IgD-negative memory B cell (primary cell): ENCODE measurements around the gene UST. TPM values are rescaled to one million over a fixed set of nuclear protein-coding genes. Genes with fewer than 3 reads are reported as not detected.
A peak's percentile ranks its signal among the peaks of the same experiment; 100 is the strongest.
"Not testable (repeated sequence)": the region's sequence is repeated elsewhere in the genome, so short reads cannot be mapped to it uniquely, and the experiment has no call there.

Experiments
- H3K27ac Mint-ChIP-seq, 3 donors: one replicate each; pipeline ENCODE4 v1.8.0; 2020 to 2022; ENCODE audit warnings: mild to moderate bottlenecking in 3 of 3, mixed read lengths in 3 of 3, moderate library complexity in 1 of 3
- H3K27me3 Mint-ChIP-seq: one replicate; pipeline ENCODE4 v1.8.0; 2021; ENCODE audit warnings: mixed read lengths
- H3K36me3 Mint-ChIP-seq: one replicate; pipeline ENCODE4 v1.8.0; 2020; ENCODE audit warnings: mild to moderate bottlenecking, mixed read lengths
- H3K4me1 Mint-ChIP-seq, 3 donors: one replicate each; pipeline ENCODE4 v1.8.0; 2020 to 2022; ENCODE audit warnings: mixed read lengths in 3 of 3, mild to moderate bottlenecking in 1 of 3
- H3K4me3 Mint-ChIP-seq, 4 donors: one replicate each; pipeline ENCODE4 v1.8.0; 2020 to 2022; ENCODE audit warnings: mild to moderate bottlenecking in 4 of 4, mixed read lengths in 4 of 4, moderate library complexity in 3 of 4
- H3K9me3 Mint-ChIP-seq, 3 donors: one replicate each; pipeline ENCODE4 v1.8.0; 2020 to 2021; ENCODE audit warnings: mixed read lengths in 3 of 3, mild to moderate bottlenecking in 1 of 3
- polyA plus RNA-seq: library from polyadenylated mRNA; unstranded; fragments of 300-500 nt; fragmentation: Illumina TruSeq; gene quantifications from one replicate; pipeline ENCODE4 v1.2.3, GENCODE V29; 2021

The UST gene
- polyA plus RNA-seq, 1 donor from 2014 or later = 1.3 TPM

GRCh38 chr6:148935705-148936435 lies 189.0 kb downstream of the UST start:
- Mint-ChIP-seq H3K4me1 (peaks cover 9 to 19% (median 11%) of the 10 kb centered on the region in 3 donors), H3K27me3 (no peaks in the 10 kb centered on the region), H3K27ac (no peak overlapping the region), H3K4me3 (no peak overlapping the region), H3K9me3 (no peaks in the 10 kb centered on the region), H3K36me3 (no peaks in the 10 kb centered on the region)

- no peak overlapping the region for H3K27ac Mint-ChIP-seq
- no peak overlapping the region for H3K4me3 Mint-ChIP-seq
- peaks cover 7 to 14% (median 10%) of the 10 kb centered on the region in 3 donors for H3K4me1 Mint-ChIP-seq
- H3K27me3 Mint-ChIP-seq = no peaks in the 10 kb centered on the region
- H3K36me3 Mint-ChIP-seq = peaks cover 3% of the 10 kb centered on the region
- no peaks in the 10 kb centered on the region for H3K9me3 Mint-ChIP-seq
Observed at GRCh38 chr6:148943451-148943850, 196.6 kb downstream of the UST start.

- Mint-ChIP-seq H3K4me3 (no peak overlapping the region), H3K27ac (no peak overlapping the region), H3K36me3 (peaks cover 3% of the 10 kb centered on the region), H3K9me3 (no peaks in the 10 kb centered on the region), H3K4me1 (peaks cover 7 to 14% (median 7%) of the 10 kb centered on the region in 3 donors), H3K27me3 (no peaks in the 10 kb centered on the region)
Observed at GRCh38 chr6:148944608-148945007, 197.8 kb downstream of the UST start.

GRCh38 chr6:148945301-148946021 lies 198.6 kb downstream of the UST start:
- Mint-ChIP-seq H3K9me3 (no peaks in the 10 kb centered on the region), H3K4me3 (no peak overlapping the region), H3K36me3 (peaks cover 3% of the 10 kb centered on the region), H3K27me3 (no peaks in the 10 kb centered on the region), H3K27ac (peak overlapping the region in 2 of 3 donors; percentile 27 to 32), H3K4me1 (peaks cover 7 to 14% (median 7%) of the 10 kb centered on the region in 3 donors)

GRCh38 chr6:148947621-148948444 lies 201.0 kb downstream of the UST start:
- H3K27me3 Mint-ChIP-seq = no peaks in the 10 kb centered on the region
- H3K9me3 Mint-ChIP-seq = no peaks in the 10 kb centered on the region
- peak overlapping the region in 1 of 4 donors; percentile 47 for H3K4me3 Mint-ChIP-seq
- peaks cover 5 to 14% (median 7%) of the 10 kb centered on the region in 3 donors for H3K4me1 Mint-ChIP-seq
- H3K27ac Mint-ChIP-seq = no peak overlapping the region
- H3K36me3 Mint-ChIP-seq = no peaks in the 10 kb centered on the region

- no peak overlapping the region for H3K27ac Mint-ChIP-seq
- H3K9me3 Mint-ChIP-seq = no peaks in the 10 kb centered on the region
- H3K4me1 Mint-ChIP-seq = peaks cover 0 to 4% (median 2%) of the 10 kb centered on the region in 3 donors
- H3K4me3 Mint-ChIP-seq = no peak overlapping the region
- no peaks in the 10 kb centered on the region for H3K27me3 Mint-ChIP-seq
- peaks cover 10% of the 10 kb centered on the region for H3K36me3 Mint-ChIP-seq
Observed at GRCh38 chr6:148951662-148952061, 204.8 kb downstream of the UST start.

- Mint-ChIP-seq H3K4me3 (no peak overlapping the region), H3K9me3 (no peaks in the 10 kb centered on the region), H3K36me3 (peaks cover 15% of the 10 kb centered on the region), H3K27ac (no peak overlapping the region), H3K4me1 (peaks cover 0 to 4% (median 2%) of the 10 kb centered on the region in 3 donors), H3K27me3 (no peaks in the 10 kb centered on the region)
Observed at GRCh38 chr6:148952147-148953035, 205.6 kb downstream of the UST start.

- peaks cover 0 to 5% (median 3%) of the 10 kb centered on the region in 3 donors for H3K4me1 Mint-ChIP-seq
- no peaks in the 10 kb centered on the region for H3K27me3 Mint-ChIP-seq
- no peak overlapping the region for H3K27ac Mint-ChIP-seq
- H3K36me3 Mint-ChIP-seq = peaks cover 15% of the 10 kb centered on the region
- no peaks in the 10 kb centered on the region for H3K9me3 Mint-ChIP-seq
- no peak overlapping the region for H3K4me3 Mint-ChIP-seq
Observed at GRCh38 chr6:148954461-148954860, 207.6 kb downstream of the UST start.

- H3K27ac Mint-ChIP-seq = no peak overlapping the region
- no peaks in the 10 kb centered on the region for H3K9me3 Mint-ChIP-seq
- no peaks in the 10 kb centered on the region for H3K27me3 Mint-ChIP-seq
- H3K4me1 Mint-ChIP-seq = peaks cover 0 to 5% (median 3%) of the 10 kb centered on the region in 3 donors
- H3K4me3 Mint-ChIP-seq = no peak overlapping the region
- H3K36me3 Mint-ChIP-seq = peaks cover 15% of the 10 kb centered on the region
Observed at GRCh38 chr6:148954934-148955333, 208.1 kb downstream of the UST start.

- peaks cover 0 to 5% (median 3%) of the 10 kb centered on the region in 3 donors for H3K4me1 Mint-ChIP-seq
- H3K27me3 Mint-ChIP-seq = no peaks in the 10 kb centered on the region
- H3K9me3 Mint-ChIP-seq = no peaks in the 10 kb centered on the region
- no peak overlapping the region for H3K27ac Mint-ChIP-seq
- H3K4me3 Mint-ChIP-seq = no peak overlapping the region
- H3K36me3 Mint-ChIP-seq = peaks cover 15% of the 10 kb centered on the region
Observed at GRCh38 chr6:148955441-148955840, 208.6 kb downstream of the UST start.

GRCh38 chr6:148956163-148956562 lies 209.3 kb downstream of the UST start:
- not testable (repeated sequence) for H3K27ac Mint-ChIP-seq, H3K4me1 Mint-ChIP-seq, H3K9me3 Mint-ChIP-seq, H3K27me3 Mint-ChIP-seq
- H3K36me3 Mint-ChIP-seq = peaks cover 15% of the 10 kb centered on the region
- H3K4me3 Mint-ChIP-seq = peak overlapping the region in 1 of 4 donors; percentile 59

GRCh38 chr6:148957752-148958151 lies 210.9 kb downstream of the UST start:
- Mint-ChIP-seq H3K4me1 (peaks cover 0 to 5% (median 3%) of the 10 kb centered on the region in 3 donors), H3K4me3 (no peak overlapping the region), H3K36me3 (peaks cover 15% of the 10 kb centered on the region), H3K27ac (peak overlapping the region in 1 of 3 donors; percentile 11), H3K9me3 (no peaks in the 10 kb centered on the region), H3K27me3 (no peaks in the 10 kb centered on the region)

GRCh38 chr6:148959008-148959407 lies 212.2 kb downstream of the UST start:
- no peaks in the 10 kb centered on the region for H3K9me3 Mint-ChIP-seq
- no peak overlapping the region for H3K27ac Mint-ChIP-seq
- H3K4me1 Mint-ChIP-seq = peaks cover 0 to 5% (median 3%) of the 10 kb centered on the region in 3 donors
- H3K27me3 Mint-ChIP-seq = no peaks in the 10 kb centered on the region
- H3K36me3 Mint-ChIP-seq = peaks cover 18% of the 10 kb centered on the region
- H3K4me3 Mint-ChIP-seq = no peak overlapping the region

GRCh38 chr6:148959501-148959900 lies 212.7 kb downstream of the UST start:
- Mint-ChIP-seq H3K4me3 (no peak overlapping the region), H3K27ac (peak overlapping the region in 1 of 3 donors; percentile 4), H3K27me3 (no peaks in the 10 kb centered on the region), H3K36me3 (peaks cover 18% of the 10 kb centered on the region), H3K9me3 (no peaks in the 10 kb centered on the region), H3K4me1 (peaks cover 0 to 5% (median 3%) of the 10 kb centered on the region in 3 donors)
